A673 (cell line): ENCODE results near the gene SMIM7. TPM values are rescaled to one million over a fixed set of nuclear protein-coding genes. Genes with fewer than 3 reads are reported as not detected.

ENCODE experiments used
- BruUV-seq: library from RNA; stranded (reverse); fragments of 400-500 nt; replicated peaks from 2 replicates; lab custom pipeline; 2021; lab: Mats Ljungman, UMichigan
- CTCF ChIA-PET: fragments of 300-600 bp; sonication (Branson Sonifier 250); formaldehyde crosslinking; loops from one replicate; lab custom pipeline; 2022; ENCODE audit warnings: antibody characterized with exemption; lab: Charles Lee
- POLR2A ChIA-PET: fragments of 300-600 bp; sonication (Branson Sonifier 250); formaldehyde crosslinking; loops from one replicate; lab custom pipeline; 2022; ENCODE audit warnings: antibody characterized with exemption; ENCODE audit not compliant: low non-redundant PET; lab: Charles Lee
- DNase-seq: peaks from one replicate; pipeline ENCODE4 v3.0.0-alpha.2; 2015; ENCODE audit warnings: low spot score
- H3K27ac ChIP-seq: fragments of 200-600 bp; sonication (generic); 2 replicates; pipeline ENCODE4 v1.5.1; 2016; ENCODE audit warnings: mixed run types, low read depth, mild to moderate bottlenecking, mixed read lengths, antibody characterized with exemption, low read length; ENCODE audit not compliant: poor library complexity, severe bottlenecking
- H3K27me3 ChIP-seq: fragments of 200-600 bp; sonication (generic); replicated peaks from 2 replicates; pipeline ENCODE4 v1.6.1; 2017; ENCODE audit warnings: mixed run types, low read depth, mild to moderate bottlenecking, mixed read lengths, antibody characterized with exemption, low read length; ENCODE audit not compliant: insufficient read depth, poor library complexity
- H3K36me3 ChIP-seq: fragments of 200-600 bp; sonication (generic); 2 replicates; pipeline ENCODE4 v1.6.1; 2016; ENCODE audit warnings: mixed run types, mild to moderate bottlenecking, mixed read lengths, antibody characterized with exemption, low read length; ENCODE audit not compliant: insufficient read depth, poor library complexity, severe bottlenecking
- H3K4me1 ChIP-seq: fragments of 200-600 bp; sonication (generic); 2 replicates; pipeline ENCODE4 v1.6.1; 2017; ENCODE audit warnings: mixed run types, mild to moderate bottlenecking, mixed read lengths, antibody characterized with exemption, low read length; ENCODE audit not compliant: insufficient read depth, poor library complexity, severe bottlenecking
- H3K4me3 ChIP-seq: fragments of 200-600 bp; sonication (generic); 2 replicates; pipeline ENCODE4 v1.5.1; 2016; ENCODE audit warnings: low read depth, mixed run types, mild to moderate bottlenecking, mixed read lengths, low read length; ENCODE audit not compliant: poor library complexity, severe bottlenecking
- H3K9me3 ChIP-seq: fragments of 200-600 bp; sonication (generic); 2 replicates; pipeline ENCODE4 v1.6.1; 2016; ENCODE audit warnings: mixed run types, low read depth, mild to moderate bottlenecking, mixed read lengths, antibody characterized with exemption, low read length; ENCODE audit not compliant: poor library complexity, severe bottlenecking
- CTCF ChIP-seq: fragments of 300-800, 200-600 bp; sonication (generic); conservative IDR thresholded peaks from 2 replicates; pipeline ENCODE4 v1.5.1; 2017; ENCODE audit warnings: low read depth, mild to moderate bottlenecking, antibody characterized with exemption, low read length, moderate library complexity, mixed read lengths
- EZH2 ChIP-seq: fragments of 200-600 bp; sonication (generic); IDR thresholded peaks from 2 replicates; pipeline ENCODE4 v1.6.1; 2017; ENCODE audit warnings: borderline replicate concordance, low read depth, mild to moderate bottlenecking, mixed read lengths, antibody characterized with exemption, low read length; ENCODE audit not compliant: poor library complexity, severe bottlenecking
- intact Hi-C: fragments of 100-400 bp; cut with micrococcal nuclease; formaldehyde crosslinking; loops from one replicate; pipeline ENCODE4 v1.10.0; 2022; ENCODE audit not compliant: unreplicated experiment
- total RNA-seq: library from RNA; stranded (reverse); gene quantifications from 2 replicates; pipeline ENCODE4 v1.2.3, GENCODE V29; 2021

Gene SMIM7
- total RNA-seq, 1 experiment from 2014 or later = 82.7 TPM

DNA sequence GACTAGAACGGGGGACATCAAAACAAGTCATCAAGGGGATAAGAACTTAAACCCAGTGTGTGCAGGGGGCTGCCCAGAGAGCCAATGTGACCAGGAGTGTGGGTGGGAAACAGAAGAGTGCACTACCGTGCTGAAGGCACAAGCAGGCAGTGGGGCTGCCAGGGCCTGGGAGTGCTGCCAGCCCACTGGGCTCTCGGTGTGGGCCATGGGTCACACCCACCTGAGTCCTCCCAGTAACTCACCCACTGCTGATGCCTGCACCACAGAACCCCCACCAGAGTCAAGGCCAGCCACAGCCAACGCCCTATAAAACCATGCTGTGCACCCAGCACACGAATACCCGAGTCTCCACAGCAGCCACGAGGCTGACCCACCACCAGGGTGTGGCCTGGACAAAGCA is 40.5 kb downstream of the SMIM7 start:
- Histone ChIP-seq H3K9me3 (no peaks in the 10 kb centered on the region), H3K27ac (no peak overlapping the region), H3K4me1 (no peaks in the 10 kb centered on the region), H3K4me3 (no peak overlapping the region), H3K36me3 (no peaks in the 10 kb centered on the region), H3K27me3 (no peaks in the 10 kb centered on the region)
- POLR2A ChIA-PET = no interaction called here
- DNase-seq = no peak
- intact Hi-C loops = no loop called here
- no TSS peak for BruUV-seq
- TF ChIP-seq EZH2 (no peak), CTCF (no peak)
- CTCF ChIA-PET = no interaction called here

- H3K27ac ChIP-seq = no peak overlapping the region
- no peak for TF ChIP-seq CTCF
- TF ChIP-seq EZH2 = no peak
- peaks cover 9% of the 10 kb centered on the region for H3K4me1 ChIP-seq
- no TSS peak for BruUV-seq
- intact Hi-C loops = no loop called here
- POLR2A ChIA-PET = no interaction called here
- H3K27me3 ChIP-seq = no peaks in the 10 kb centered on the region
- H3K9me3 ChIP-seq = no peaks in the 10 kb centered on the region
- CTCF ChIA-PET = no interaction called here
- no peak overlapping the region for H3K4me3 ChIP-seq
- no peak for DNase-seq
- no peaks in the 10 kb centered on the region for H3K36me3 ChIP-seq
These were observed 41.7 kb downstream of the SMIM7 start for GRCh38 chr19:16618248-16618647.

GRCh38 chr19:16615808-16616207 is 44.1 kb downstream of the SMIM7 start:
- H3K4me1 ChIP-seq = peaks cover 24% of the 10 kb centered on the region
- no TSS peak for BruUV-seq
- no peak overlapping the region for H3K27ac ChIP-seq
- no peak overlapping the region for H3K4me3 ChIP-seq
- intact Hi-C loops = no loop called here
- DNase-seq = no peak
- ChIA-PET POLR2A (no interaction called here), CTCF (no interaction called here)
- H3K9me3 ChIP-seq = no peaks in the 10 kb centered on the region
- no peaks in the 10 kb centered on the region for H3K36me3 ChIP-seq
- H3K27me3 ChIP-seq = no peaks in the 10 kb centered on the region
- TF ChIP-seq EZH2 (no peak), CTCF (no peak)
